Progenitor cell of endocrine pancreas (in vitro differentiated cells): ENCODE results near the gene MYL3. TPM values are rescaled to one million over a fixed set of nuclear protein-coding genes. Genes with fewer than 3 reads are reported as not detected.
A peak's percentile ranks its signal among the peaks of the same experiment; 100 is the strongest.
"Not testable (repeated sequence)": the region's sequence is repeated elsewhere in the genome, so short reads cannot be mapped to it uniquely, and the experiment has no call there.

Experiments used
- DNase-seq: peaks from one replicate; pipeline ENCODE4 v3.0.0; 2021; ENCODE audit warnings: low spot score; ENCODE audit not compliant: unreplicated experiment
- H3K27ac Mint-ChIP-seq: 2 replicates; pipeline ENCODE4 v1.8.0; 2021; ENCODE audit warnings: mild to moderate bottlenecking, moderate library complexity, mixed read lengths
- H3K27me3 Mint-ChIP-seq: 2 replicates; pipeline ENCODE4 v1.8.0; 2021; ENCODE audit warnings: mixed read lengths
- H3K36me3 Mint-ChIP-seq: 2 replicates; pipeline ENCODE4 v1.8.0; 2022; ENCODE audit warnings: mixed read lengths; ENCODE audit not compliant: insufficient read depth
- H3K4me1 Mint-ChIP-seq: 2 replicates; pipeline ENCODE4 v1.8.0; 2021; ENCODE audit warnings: low read depth, mixed read lengths
- H3K4me3 Mint-ChIP-seq: 2 replicates; pipeline ENCODE4 v1.8.0; 2021; ENCODE audit warnings: low read depth, mild to moderate bottlenecking, moderate library complexity, mixed read lengths
- H3K9me3 Mint-ChIP-seq: 2 replicates; pipeline ENCODE4 v1.8.0; 2021; ENCODE audit warnings: low read depth, mixed read lengths
- CTCF ChIP-seq: fragments of 200-600 bp; sonication (generic); IDR thresholded peaks from one replicate; pipeline ENCODE4 v1.5.0; 2021; ENCODE audit warnings: antibody characterized with exemption, mild to moderate bottlenecking; ENCODE audit not compliant: unreplicated experiment
- total RNA-seq: library from RNA; stranded (reverse); gene quantifications from 2 replicates; pipeline ENCODE4 v1.2.1, GENCODE V29; 2021

The MYL3 gene
- total RNA-seq, 1 donor from 2014 or later = not detected

DNA sequence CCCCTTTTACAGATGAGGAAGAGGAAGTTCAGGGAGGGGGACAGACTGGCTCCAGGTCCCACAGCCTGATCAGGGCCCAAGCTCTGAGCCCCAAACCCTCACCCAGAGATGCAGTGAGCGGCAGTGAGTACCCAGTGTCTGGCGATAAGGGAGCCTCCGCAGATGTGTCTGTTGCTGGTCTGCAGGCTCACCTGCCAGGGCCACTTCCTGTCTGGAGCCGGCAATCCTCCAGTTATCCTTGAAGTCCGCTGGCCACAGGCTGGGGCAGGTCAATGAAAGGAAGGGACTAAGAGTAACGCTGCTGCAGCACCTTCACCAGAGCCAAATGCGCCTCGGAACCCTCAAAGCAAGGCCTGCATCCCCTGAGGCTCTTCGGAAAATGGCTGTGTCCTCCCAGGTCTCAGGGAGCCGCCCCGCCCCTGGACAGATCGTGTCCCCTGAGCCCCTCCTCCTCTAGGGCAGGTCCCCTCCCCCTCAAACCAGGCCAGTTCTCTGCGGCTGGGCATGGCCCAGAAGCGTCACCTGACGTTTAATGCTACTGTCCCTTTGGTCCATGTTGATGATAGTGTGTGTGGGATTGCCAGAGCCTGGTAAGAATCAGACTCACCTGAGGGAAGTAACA lies 51.5 kb downstream of the MYL3 start:
- H3K4me3 Mint-ChIP-seq = peak overlapping the region; percentile 74
- H3K27me3 Mint-ChIP-seq = peaks cover 14% of the 10 kb centered on the region
- no peaks in the 10 kb centered on the region for H3K9me3 Mint-ChIP-seq
- H3K36me3 Mint-ChIP-seq = peaks cover 3% of the 10 kb centered on the region
- no peak for TF ChIP-seq CTCF
- peak overlapping the region; percentile 47 for H3K27ac Mint-ChIP-seq
- H3K4me1 Mint-ChIP-seq = peaks cover 15% of the 10 kb centered on the region
- DNase-seq = peak; percentile 34

DNA sequence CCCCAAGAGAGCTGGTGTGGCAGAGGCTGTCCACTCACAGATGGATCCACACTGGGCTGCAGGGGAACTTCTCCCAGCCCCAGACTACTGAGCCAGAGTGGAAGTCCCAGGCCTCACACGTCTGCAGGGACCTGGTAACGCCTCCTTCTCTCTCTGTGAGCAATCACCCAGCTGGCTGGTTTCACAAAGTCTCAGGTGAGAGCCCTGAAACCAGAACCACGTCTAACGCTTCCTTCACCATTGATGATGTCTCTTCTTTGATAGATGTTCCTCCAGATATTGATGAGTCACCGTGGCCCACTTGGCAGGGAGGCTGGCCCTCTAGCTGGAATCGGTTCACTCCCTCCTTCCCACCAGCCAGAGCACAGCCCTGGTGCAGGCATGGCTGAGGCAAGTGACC lies 54.5 kb downstream of the MYL3 start:
- peaks cover 15% of the 10 kb centered on the region for H3K4me1 Mint-ChIP-seq
- H3K36me3 Mint-ChIP-seq, H3K9me3 Mint-ChIP-seq, H3K4me3 Mint-ChIP-seq, H3K27me3 Mint-ChIP-seq, H3K27ac Mint-ChIP-seq, DNase-seq: not testable (repeated sequence)

Other genes starting within 250 kb of the MYL3 start
- gene ALS2CL, start 169.8 kb downstream of the MYL3 start, total RNA-seq = 3.5 and 3.7 TPM in 2 replicates
- 0.50 and 0.53 TPM in 2 replicates for gene TMIE, start 162.1 kb downstream of the MYL3 start, total RNA-seq
- gene PRSS50, start 145.6 kb downstream of the MYL3 start, total RNA-seq = 1.9 TPM in 2 replicates
- gene PTH1R, start 14.3 kb upstream of the MYL3 start, total RNA-seq = 0.26 and 0.40 TPM in 2 replicates
- 62.3 and 64.3 TPM in 2 replicates for gene CCDC12, start 113.3 kb upstream of the MYL3 start, total RNA-seq
- gene NBEAL2, start 116.2 kb upstream of the MYL3 start, total RNA-seq = 292 and 320 TPM in 2 replicates